ENCODE results near the gene MAP2K5.

MAP2K5 gene

DNA sequence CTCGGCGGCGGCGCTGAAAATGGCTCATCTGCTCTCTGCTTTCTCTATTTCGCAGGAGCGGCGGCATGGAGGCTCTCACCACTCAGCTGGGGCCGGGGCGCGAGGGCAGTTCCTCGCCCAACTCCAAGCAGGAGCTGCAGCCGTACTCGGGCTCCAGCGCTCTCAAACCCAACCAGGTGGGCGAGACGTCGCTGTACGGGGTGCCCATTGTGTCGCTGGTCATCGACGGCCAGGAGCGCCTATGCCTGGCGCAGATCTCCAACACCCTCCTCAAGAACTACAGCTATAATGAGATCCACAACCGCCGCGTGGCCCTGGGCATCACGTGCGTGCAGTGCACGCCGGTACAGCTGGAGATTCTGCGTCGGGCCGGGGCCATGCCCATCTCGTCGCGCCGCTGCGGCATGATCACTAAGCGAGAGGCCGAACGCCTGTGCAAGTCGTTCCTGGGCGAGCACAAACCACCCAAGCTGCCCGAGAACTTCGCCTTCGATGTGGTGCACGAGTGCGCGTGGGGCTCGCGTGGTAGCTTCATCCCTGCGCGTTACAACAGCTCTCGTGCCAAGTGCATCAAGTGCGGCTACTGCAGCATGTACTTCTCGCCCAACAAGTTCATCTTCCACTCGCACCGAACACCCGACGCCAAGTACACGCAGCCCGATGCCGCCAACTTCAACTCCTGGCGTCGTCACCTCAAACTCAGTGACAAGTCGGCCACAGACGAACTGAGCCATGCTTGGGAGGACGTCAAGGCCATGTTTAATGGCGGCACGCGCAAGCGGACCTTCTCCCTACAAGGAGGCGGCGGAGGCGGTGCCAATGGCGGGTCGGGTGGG lies 283.6 kb downstream of the MAP2K5 start:
- no peak for DNase-seq (ENCODE audit: low read depth)

DNA sequence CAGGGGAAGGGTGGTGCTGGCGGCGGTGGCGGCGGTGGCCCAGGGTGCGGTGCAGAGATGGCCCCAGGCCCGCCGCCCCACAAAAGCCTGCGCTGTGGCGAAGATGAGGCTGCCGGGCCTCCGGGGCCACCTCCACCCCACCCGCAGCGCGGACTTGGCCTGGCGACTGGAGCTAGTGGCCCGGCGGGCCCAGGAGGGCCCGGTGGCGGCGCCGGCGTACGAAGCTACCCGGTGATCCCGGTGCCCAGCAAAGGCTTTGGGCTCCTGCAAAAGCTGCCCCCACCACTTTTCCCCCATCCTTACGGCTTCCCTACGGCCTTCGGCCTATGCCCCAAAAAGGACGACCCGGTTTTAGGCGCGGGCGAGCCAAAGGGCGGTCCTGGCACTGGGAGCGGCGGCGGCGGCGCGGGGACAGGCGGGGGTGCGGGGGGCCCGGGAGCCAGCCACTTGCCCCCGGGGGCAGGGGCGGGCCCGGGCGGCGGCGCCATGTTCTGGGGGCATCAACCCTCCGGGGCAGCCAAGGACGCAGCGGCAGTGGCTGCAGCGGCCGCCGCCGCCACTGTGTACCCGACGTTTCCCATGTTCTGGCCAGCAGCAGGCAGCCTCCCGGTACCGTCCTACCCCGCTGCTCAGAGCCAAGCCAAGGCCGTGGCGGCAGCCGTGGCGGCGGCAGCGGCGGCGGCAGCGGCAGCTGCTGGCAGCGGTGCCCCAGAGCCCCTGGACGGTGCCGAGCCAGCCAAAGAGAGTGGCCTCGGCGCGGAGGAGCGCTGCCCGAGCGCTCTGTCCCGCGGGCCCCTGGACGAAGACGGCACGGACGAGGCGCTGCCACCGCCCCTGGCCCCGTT lies 284.4 kb downstream of the MAP2K5 start:
- DNase-seq (ENCODE audit: low read depth), result no peak

DNA sequence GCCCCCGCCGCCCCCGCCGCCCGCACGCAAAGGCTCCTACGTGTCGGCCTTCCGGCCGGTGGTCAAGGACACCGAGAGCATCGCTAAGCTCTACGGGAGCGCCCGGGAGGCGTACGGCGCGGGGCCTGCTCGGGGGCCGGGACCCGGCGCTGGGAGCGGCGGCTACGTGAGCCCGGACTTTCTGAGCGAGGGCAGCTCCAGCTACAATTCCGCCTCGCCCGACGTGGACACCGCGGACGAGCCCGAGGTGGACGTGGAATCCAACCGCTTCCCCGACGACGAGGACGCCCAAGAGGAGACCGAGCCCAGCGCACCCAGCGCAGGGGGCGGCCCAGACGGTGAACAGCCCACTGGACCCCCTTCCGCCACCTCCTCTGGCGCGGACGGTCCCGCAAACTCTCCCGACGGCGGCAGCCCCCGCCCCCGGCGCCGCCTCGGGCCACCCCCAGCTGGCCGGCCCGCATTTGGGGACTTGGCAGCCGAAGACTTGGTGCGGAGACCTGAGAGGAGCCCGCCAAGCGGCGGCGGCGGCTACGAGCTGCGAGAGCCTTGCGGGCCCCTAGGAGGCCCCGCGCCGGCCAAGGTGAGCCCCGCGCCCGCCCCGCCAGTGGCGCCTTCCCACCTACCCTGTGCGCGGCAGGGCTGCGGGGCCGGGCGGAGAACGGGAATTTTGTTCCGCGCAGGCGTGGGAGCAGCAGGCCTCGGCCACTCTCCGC lies 285.2 kb downstream of the MAP2K5 start:
- DNase-seq (ENCODE audit: low read depth), result no peak

DNA sequence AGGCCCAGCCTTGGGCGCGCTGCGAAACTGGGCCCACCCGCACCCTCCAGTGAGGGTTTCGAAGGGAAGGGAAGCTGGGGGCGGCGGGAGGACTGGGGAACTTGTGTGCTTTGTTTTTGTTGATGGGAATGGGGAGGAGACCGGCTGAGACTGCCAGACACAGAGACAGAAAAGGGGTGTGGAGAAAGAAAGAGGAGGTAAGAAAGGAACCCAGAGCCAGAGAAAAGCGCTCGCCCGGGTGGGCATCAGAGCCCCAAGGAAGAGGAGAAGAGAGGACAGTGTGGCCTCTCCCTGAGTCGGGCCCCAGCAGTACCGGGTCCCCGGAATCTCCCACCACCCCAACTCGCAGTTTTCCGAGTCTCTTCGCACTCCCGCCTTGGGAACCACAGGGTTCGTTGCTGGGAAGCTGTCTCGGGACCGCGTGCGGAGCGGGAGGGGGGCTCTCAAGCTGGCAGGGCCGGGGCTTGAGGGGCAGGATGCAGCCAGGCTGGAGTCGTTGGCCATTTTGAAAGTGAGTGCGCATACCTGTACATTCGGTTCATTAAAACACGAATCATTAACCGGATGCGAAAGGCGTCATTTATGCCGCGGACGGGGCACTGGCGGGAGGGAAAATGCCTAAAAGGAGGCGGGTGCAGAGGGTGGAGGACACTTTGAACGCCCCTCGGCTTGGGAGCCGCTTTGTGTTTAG lies 285.9 kb downstream of the MAP2K5 start:
- DNase-seq (ENCODE audit: low read depth), result no peak

DNA sequence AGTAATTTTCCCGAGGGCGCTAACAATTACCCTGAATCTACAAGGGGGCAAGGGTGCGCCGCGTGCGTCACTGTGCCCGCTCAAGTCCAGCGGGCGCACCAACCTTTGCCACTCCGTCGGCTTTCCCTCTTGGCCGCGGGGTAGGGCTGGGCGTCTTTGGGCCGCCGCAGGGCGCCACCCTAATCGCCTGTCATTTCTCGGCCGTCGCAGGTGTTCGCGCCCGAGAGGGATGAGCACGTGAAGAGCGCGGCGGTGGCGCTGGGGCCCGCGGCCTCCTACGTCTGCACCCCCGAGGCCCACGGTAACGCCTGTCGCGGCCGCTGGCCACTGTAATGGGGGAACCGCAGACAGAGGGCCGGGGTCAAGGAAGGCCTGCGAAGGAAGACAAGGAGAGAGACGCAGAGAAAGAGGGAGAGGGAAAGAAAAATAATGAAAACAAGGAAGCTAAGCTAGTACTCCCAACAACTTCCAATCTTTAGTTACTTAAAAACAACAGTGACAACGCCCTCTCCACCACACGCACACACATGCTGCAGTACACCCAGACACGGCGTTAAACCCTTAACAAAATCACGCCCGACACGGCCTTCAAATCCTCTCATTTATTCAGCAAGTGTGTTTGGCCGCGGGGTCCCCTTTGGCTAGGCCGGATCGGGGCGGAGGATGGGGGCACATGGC lies 286.6 kb downstream of the MAP2K5 start:
- no peak for DNase-seq (ENCODE audit: low read depth)

DNA sequence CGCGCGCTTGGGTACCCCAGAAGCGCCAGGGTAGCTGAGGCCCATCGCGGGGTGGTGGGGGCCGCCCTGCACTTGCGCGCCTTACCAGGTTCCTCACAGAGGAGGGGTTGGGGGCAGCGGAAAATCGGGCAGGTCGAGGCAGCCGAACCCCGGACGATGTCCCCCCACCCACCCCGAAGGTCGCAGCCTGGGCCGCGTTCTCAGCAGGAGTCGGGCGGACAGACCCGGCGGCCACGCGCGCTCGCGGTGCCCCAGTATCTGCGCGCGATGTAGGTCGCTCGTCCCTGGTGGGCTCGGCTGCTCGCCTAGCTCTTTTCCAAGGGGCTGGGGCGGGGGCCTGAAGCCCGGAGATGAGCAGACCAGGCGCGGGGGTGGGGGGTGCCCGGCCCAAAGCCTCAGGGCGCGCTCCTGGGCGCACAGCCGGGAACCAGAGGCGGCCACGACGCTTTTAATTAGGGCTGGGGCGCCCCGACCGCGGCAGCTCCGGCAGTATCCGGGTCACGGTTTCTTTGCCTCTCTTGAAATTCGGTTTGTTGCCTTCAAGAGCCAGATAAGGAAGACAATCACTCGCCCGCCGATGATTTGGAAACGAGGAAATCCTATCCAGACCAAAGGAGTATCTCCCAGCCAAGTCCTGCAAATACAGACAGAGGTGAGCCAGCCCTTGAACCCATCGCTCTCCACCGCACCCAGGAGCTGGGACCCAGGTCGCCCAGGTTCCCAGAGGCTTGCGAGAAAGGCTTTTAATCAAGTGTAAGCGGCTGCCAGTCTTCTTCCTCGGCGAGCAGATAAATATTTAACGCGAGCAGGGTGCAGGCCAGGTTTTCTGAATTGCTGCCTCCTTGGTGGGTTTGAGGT lies 287.4 kb downstream of the MAP2K5 start:
- no peak for DNase-seq (ENCODE audit: low read depth)

DNA sequence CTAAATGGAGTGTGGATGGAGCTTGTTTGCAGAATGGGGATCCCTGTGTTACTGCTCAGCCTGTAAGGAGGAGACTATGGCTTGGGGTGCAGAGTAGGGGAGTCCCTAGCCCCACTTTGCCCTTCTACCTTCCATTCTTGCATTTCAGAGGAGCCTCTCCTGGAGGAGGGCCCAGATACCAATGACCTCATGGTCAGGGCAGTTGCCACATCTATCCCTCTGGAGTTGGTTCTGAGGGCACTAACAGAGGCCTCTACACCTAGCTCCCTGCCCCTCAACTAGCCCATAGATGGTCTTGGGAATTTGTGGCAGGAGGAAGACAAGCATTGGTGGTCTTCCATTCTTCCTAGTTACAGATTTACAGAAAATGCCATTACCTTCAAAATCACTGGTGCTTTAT lies 288.9 kb downstream of the MAP2K5 start:
- no peak for DNase-seq (ENCODE audit: low read depth)

DNA sequence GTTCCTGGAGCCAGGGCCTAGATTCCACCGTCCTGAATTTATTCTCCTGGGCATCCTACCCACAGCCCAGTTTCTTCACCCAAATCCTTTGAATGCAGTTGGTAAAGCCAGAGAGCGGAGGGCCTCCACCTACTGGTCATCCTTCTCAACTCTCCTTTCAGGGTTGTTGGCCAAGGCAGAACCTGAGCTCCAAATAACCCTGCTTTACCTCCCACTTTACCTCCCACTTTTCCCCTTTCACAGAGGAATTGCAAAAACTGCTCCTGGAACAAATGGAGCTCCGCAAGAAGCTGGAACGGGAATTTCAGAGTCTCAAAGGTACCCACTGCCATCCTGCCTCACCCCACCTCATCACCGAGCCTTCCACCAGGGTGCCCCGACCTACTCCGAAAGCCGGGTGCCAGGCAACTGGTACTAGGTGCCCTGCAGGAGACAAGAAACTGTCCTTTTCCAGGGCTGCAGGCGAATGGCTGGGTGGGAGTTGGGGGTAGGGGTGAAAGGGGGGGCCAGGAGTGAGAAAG lies 289.6 kb downstream of the MAP2K5 start:
- DNase-seq (ENCODE audit: low read depth), result no peak

DNA sequence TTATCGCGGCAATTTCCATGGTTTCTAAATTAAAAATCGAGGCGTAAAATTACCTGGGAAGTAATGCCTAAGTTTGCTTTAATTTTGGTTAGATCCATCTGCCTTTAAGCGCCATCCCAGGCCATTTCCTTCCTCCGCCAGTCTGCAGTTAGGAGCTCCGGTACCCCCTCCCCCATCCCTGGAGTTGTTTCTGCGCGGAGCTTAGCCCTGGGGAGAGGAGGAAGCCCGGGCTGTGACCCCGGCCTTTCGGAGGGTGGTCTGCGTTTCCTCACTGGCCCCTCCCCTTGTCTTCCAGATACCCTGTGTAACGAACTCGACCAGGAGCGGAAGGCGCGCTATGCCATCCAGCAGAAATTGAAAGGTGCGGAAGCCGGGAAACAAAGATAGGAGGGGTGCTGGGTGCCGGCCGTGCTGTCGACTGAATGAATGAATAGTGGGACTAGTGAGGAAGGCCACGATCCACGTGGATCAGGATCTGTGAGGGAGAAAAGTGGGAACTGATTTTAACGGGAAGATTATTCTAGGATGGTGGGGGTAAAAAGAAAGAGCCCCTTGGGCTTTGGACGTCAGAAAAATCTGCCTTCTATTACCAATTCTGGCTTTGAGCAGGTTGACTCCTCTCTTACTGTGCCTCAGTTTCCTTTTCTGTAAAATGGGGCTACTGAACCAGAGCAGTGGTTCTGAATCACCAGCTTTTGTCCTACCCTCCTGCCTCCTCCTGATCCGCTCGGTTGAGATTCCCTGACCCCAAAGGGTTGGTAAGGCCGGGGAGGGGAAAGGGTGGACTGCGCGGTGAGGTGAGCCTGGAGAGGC lies 290.6 kb downstream of the MAP2K5 start:
- no peak for DNase-seq (ENCODE audit: low read depth)

DNA sequence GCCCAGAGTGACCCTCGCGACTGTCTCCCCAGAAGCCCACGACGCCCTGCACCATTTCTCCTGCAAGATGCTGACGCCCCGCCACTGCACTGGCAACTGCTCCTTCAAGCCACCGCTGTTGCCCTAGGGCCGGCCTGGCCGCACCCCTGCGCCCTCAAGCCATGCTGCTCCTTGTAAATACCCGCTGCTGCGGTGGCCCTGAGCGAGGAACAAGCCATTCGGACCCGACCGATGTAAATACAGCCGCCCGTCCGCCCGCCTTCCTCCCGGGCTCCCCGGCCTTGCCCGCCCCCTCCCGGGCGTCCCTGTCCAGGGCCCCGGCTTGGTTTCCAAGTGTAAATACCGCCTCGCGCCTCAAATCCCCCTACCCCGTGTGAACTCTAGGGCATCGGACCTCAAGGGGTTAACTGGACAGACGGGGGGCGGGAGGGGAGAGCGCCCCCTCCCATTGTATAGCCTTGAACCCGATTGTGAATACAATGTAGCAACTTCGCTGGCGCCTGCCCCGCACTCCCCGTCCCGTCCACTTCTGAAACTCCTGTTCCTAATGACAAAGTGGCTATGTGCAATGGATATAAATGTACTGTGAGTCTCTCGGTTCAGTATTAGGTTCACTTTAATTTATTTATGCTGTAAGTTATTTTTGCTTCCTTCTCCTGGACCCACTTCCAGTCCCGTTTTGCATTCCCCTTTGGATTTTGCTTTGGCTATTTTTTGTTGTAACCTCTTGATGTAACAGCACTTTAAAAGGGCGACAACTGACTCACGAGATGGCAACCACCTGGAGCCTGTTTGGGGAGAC lies 291.4 kb downstream of the MAP2K5 start:
- no peak for DNase-seq (ENCODE audit: low read depth)

DNA sequence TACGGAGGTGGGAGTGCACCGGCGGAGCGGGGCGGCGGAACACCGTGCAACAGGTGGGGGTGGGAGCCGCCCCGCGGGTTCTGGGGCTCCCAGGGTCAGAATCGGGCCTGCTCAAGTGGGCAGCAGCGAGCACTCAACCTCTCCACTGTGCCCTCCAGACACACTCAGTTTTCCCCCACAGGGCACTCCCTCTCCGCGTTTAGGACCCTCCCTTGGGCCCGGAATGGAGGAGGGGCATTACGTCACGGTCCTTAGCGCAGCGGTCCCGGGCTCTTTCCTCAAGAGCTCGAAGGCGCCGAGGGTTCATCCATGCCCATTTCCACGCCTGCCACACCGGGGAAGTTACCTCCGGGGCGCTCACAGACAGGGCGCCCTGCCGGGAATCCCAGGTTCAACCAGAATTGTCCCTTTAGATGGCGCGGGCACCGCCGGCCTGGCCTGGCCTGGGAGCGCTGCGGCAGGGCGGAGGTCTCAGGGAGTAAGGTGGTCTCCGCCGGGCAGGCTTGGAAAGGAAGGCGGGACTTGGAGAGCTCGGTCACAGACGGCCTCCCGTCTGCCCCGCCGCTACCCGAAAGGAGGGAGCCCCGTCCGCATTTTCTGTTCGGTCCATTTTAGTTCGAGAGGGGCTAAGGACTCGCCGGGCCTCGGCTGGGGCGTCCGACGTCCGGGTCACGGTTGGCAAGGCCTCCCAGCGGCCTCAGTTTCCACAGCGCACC lies 292.2 kb downstream of the MAP2K5 start:
- no peak for DNase-seq (ENCODE audit: low read depth)

DNA sequence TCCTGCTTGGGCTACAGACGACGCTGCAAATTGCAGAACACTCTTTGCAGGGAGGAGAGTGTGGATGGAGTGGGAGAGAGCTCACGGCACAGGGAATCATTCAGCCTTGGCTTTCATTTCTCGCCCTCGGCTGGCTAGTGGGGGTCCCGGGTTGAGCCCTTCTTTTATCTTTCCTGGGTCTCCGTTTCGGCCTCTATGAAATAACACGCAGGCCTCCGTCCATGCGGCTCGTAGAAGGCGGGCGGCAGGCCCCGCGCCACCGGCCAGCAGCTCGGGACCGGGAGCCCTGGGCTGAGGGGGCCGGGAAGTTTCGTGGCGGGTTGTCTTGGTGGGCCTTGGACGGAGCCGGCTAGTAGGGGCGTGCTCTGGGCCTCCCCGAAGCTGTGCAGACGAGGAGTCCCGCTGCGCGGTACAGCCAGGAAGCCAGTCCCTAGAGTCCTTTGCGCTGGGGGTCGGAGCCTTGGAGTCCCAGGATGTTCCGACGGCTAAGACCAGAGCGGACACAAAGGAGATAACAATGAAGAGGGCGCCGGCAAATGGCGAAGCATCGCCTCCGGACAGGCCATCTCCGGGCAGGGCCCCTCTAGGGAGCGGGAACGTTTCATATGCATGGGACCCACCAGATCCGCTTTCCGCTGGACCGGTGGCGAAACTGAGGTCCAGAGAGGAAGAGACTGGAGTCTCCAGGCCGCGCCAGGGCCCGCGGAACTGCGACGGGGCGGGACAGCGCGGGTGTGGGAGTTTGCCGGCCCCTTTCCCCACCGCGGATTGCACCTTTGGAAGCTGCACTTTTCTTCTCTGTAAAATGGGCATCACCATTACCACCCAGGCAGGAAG lies 293.0 kb downstream of the MAP2K5 start:
- no peak for DNase-seq (ENCODE audit: low read depth)

DNA sequence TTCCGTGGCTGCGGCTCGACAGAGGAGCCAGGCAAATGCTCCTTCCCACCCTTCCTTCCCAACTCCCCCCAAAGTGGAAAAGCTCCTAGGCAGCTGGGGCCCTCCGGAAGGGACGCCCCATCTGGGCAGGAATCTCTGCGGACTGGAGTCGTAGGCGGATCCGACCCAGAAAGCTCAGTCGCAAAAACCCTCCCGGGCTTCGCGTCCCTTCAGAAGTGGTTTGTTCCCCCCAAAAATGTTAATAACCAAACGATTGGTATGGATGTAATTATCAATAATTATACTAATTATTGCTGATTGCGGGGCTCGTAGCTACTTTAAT lies 293.6 kb downstream of the MAP2K5 start:
- DNase-seq (ENCODE audit: low read depth), result no peak

DNA sequence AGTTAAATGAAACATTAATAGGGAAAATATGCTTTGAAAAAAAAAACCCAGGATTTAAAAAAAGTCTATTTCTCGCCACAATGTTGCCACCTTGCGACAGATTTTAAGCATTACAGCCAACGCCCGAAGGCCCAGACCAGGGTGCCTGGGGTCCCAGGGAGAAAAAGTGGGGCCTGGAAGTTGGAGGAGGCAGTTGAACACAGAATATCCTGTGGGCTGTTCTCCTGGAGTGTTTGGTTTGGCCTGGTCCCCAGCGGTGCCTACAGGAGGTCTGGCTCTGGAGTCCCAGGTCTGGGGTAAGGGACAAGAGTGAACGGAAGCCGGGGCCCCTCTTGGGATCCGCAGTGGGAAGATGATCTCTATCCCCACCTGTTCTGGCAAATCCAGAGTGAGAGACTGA lies 294.0 kb downstream of the MAP2K5 start:
- no peak for DNase-seq (ENCODE audit: low read depth)

DNA sequence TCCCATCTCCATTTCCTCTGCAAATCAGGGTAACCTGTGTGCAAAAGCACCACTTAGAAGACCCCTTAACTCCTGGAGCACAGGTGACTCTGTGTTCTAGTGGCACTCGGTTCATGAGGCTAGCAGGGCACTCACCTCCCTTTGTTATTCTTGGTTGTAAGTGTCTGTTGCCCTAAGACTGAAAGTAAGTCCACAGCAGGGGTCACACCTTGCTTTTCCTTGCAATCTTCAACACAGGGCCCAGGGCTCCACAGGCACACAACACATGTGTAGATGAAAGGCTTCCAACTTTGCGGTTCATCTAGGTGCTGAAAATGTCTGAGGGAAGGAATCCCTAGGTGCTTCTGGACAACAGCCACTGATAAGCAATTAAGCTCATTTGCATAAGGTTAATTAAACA lies 294.5 kb downstream of the MAP2K5 start:
- no peak for DNase-seq (ENCODE audit: low read depth)

DNA sequence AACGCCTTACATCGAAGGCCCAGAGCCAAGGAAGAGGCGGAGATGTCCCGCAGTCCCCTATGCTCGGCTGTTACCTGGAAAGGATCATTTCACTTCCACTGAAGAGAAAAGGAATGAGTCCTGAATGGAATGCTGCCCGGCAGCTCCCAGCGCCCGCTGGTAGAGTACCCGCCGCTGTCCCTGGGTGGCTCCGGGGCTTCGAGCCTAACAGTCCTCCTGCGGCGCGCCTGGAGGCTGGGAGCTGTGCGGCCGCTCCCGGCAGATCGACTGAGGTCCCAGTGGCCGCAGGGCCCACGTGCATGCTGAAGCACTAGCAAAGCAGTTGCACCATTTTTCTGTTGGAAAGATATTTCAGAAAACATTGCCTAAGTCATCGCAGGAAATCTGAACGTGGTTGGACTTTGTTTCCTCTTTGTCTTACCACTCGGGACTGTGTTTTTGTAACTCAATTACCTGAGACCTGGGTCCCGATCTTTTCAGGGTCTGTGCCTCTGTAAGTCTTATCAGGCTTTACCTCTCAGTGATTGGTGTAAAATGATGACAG lies 296.4 kb downstream of the MAP2K5 start:
- no peak for DNase-seq (ENCODE audit: low read depth)

DNA sequence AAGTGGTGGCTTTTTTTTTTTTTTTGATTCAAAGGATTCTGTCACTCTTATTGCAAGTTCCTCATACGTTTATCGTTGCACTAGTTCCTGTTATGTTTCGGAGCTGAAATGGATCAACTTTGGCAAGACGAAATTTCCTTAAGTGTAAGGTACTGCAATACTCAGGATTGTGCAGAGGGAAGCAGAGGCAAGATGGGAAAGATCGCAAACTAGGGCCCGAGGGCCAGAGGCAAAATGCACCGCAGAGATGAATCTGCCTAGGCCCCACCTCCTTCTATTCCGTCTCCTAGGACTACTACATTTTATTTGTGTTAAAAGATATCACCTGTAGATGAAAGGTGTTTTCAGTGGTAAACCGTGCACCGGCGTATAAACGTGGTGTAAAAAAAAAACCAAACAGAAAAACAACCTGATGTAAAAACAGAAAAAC lies 297.0 kb downstream of the MAP2K5 start:
- DNase-seq (ENCODE audit: low read depth), result no peak
